Right renal pelvis (tissue), 4 donors: ENCODE measurements around the gene NT5C. TPM values are rescaled to one million over a fixed set of nuclear protein-coding genes. Genes with fewer than 3 reads are reported as not detected.

ENCODE experiments used
- DNase-seq, 4 donors: peaks; one replicate each; pipeline ENCODE4 v3.0.0-alpha.2; 2013; ENCODE audit warnings: low read depth in 4 of 4, low spot score in 3 of 4, missing footprints in 1 of 4
- polyA plus RNA-seq, 4 donors: library from polyadenylated mRNA; unstranded; fragments of 120-200 nt; gene quantifications; one replicate each; pipeline ENCODE4 v1.2.1, GENCODE V29; 2013; ENCODE audit not compliant: insufficient read length in 4 of 4

The NT5C gene
- polyA plus RNA-seq, 4 donors = 46.0 to 72.2 (median 49.5) TPM

DNA sequence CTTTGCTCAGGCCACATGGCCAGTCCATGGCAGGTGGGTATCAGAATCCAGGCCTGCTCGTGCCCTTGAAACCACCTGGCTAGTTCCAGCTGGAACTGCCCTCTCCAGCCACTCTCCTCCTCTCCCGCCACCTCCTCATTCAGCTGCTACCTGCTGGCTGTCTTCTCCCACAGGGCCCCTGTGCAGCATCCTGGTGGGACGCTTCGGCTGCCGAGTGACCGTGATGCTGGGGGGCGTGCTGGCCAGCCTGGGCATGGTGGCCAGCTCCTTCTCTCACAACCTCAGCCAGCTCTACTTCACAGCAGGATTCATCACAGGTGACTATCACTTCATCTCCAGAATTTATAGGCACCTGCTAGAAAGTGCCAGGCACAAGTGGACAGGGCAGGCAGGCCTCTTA, 33.7 kb downstream of the NT5C start:
- DNase-seq = no peak

DNA sequence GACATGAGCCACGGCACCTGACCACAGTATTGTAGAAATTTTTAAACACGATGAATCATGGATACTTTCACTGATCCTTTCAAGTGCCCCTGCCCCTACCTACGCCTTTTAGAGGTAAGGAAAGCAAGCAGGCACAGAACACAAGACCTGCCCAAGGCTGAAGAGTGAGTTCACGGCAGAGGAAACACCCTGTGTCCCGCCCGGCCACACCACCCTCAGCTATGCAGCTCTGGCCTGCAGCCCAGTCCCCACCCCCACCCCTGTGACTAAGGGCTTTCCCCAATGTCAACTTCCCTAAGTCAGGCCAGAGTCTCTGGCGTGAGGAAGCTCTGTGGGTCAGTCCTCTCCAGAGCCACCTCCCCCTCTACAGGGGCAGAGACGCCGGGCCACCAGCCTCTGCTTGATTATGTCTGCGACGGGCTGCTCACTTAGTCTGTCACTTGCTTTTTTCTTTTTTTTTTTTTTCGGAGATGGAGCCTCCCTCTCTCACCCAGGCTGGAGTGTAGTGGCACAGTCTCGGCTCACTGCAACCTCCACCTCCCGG, 35.4 kb downstream of the NT5C start:
- DNase-seq = no peak

GRCh38 chr17:75094871-75095399, 36.6 kb downstream of the NT5C start:
- DNase-seq = no peak

GRCh38 chr17:75093548-75094158, 37.9 kb downstream of the NT5C start:
- no peak for DNase-seq

DNA sequence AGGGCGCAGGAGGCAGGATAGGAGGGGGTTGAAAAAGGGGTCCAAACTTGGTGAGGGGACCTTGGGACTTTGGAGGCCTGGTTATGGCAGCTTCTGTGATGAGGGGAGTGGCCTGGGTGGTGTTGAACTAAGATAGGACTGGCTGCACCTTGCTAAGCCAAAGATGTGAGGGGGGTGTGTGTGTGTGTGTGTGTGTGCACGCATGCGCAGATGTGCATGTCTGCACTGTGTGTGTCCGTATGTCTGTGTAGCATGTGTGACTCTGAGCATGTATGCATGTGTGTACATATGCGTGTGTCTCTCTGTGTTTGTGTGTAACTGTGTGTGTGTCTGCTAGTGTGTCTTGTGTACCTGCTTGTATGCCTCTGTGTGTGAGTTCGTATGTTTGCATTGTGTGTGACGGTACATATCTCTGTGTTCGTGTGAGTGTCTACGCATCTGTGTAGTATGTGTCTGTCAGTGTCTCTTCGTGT, 39.7 kb downstream of the NT5C start:
- DNase-seq = no peak

DNA sequence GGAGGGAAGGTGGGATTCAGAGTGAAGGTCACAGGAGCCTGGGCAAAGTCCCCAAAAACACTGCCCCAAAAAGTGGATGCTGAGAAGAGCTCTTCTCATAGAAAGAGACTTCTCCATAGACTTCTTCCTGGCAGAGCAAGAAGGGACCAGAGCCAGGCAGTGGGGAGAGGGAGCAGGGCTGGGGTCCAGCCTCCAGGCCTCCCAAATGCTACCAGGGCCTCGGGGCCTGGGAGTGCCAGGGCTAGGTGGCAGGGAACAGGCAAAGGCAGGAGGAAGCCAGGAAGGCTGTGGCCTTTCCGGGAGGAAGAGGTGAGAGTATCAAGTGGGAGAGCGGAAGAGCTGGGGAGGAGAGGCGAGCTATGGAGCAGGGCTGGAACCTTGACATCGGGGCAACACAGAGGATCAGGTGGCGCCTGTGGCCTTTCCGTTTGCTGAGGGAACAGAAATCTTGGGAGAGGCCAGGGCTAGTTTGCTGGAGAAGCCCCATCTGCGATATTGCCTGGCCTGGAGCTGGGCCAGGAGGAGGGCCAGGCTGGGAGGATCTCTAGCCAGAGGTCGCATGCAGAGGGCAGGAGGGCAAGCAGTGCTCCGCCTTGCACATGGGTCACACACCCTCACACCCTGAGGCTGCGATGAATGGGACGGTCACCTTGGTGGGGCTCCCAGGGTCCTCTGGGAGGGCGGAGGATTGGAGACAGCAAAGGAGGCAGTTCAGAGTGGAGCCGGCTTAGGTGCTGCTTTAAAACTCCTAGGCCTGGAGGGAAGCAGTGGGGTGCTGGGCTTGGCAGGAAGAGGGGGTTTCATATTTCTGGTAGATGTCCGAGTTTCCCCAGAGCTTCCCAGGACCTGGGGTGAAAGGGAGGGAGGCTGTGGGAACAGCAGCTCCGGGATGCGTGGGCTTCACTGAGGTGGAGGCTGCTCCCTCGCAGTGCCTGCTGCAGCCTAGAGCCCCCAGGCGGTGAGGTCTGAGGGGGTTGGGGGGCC, 40.4 kb downstream of the NT5C start:
- DNase-seq = no peak

GRCh38 chr17:75088465-75089417, 42.8 kb downstream of the NT5C start:
- DNase-seq = no peak

DNA sequence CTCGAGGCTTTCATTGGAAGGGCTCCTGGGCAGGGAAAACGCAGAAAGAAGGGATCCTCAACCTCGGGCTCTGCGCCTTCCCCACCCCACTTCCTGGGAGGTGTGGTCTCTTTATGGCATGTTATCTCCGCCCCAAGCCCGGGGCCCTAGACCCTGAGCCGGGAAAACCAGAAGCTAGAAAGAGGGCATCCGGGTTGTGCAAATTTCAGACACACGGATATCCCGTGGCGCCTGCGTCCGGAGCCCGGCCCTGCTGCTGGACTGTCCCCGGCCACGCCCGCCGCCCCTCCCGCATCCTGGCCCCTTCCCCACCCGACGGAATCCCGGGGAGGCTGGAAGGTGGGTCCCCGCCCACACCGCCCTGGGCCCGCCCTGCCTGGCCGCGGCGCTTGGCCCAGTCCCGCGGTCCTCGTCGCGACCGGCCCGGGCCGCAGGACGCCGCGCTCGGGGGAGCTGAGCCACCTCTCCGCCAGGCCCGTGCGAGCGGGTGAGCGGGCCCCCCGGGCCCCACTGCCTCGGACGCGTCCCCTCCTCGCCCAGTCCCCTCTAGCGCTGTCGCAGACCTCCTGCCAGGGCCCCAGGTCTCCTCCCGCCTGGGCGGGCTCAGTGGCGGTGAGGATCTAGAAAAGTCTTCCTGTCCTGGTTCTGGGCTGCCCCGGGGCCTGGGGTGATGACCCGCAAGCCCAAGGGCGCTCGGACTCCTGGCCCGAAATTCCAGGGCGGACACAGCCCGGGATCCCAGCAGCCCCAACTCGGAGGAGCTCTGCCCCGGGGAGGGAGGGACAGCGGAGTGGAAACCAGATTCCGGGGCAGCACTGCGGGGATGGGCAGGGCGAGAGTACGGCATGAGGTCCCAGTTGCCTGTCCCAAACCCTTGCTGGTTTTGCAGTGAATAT, 43.7 kb downstream of the NT5C start, which contains the start of gene SLC16A5:
Gene SLC16A5, plus strand, starts transcription at position 397 of the 896 bp plus-strand sequence. CDS start 5,683 bp downstream, outside the sequence.
- peak in 3 of 4 donors; percentile 71 to 78 (median 75) for DNase-seq

- DNase-seq = no peak
Observed at GRCh38 chr17:75087182-75087557, 44.4 kb downstream of the NT5C start.

- no peak for DNase-seq
Observed at GRCh38 chr17:75086496-75087181, 44.9 kb downstream of the NT5C start.

DNA sequence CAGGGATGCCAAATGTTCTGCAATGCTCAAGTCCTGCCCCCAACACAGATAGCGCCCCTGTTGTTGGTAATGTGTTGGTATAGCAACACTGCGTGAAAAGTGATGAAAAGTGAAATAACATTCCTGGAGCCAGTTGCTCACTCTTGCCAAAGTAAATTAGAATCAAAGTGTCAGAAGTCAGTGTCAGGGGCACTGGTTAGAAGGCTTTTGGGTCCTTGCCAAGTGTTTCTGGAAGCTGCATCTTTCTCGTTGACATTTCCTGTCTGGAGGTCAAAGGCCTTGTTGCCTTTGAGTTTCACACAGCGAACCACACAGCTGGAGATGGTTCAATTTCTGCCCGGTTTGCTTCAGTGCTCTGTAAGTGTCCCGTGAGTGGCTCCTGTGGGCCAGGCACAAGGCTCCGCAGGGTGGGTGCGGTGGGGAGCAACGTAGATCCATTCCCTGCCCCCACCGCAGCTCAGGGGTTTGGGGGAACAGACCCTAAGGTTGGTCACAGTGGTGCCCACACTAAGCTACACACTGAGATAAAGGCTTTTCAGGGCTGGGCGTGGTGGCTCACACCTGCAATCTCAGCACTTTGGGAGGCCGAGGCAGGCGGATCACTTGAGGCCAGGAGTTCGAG, 47.4 kb downstream of the NT5C start:
- DNase-seq = peak in 1 of 4 donors; percentile 44

GRCh38 chr17:75082683-75083082, 48.9 kb downstream of the NT5C start:
- DNase-seq = no peak

DNA sequence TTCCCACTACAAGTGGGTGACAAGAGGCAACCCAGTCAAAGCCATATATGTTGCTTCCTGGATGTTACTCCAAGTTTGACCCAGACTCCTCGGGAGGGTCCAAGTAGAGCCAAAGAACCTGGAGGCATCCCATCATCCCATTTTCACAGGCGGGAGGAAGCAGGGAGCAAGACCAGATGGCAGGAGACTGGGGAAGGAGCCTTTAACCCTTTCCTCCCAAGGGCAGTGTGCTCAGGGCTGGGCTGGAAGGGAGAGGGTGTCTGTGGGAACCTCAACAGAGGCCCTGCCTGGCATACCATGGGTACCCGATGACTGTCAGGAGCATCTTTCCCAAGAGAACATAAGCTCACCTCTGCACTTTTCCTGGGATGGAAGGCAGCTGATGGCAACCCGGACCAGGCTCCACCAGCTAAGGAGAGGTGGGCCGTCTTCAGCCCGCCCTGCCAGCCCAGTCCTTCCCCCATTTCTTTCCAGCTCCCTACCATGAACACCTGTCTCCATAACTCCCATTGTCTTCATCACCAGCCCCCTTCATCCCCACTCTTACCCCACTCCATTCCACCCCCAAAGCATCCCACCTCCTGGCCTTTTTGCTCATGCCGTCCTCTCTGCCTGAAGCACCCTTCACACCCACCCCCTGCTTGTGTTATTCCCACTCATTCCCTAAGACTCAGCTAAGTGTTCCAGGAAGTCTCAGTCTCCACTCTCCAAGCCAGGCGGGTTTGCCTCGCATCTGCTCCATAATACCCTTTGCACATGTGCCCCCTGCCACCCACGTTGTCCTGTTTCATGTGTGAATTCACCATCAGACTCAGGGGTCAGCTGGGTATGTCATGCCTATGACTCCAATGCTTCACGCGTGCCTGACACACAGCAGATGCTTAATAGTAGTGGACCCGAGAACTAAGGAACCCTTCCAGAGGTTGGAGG, 49.7 kb downstream of the NT5C start:
- no peak for DNase-seq
